RWPE2 (cell line): ENCODE results near the gene ISCA2.

Source experiments
- ATAC-seq: fragments of 200-7000 bp; cut with Tn5 transposase; 3 replicates; pipeline ENCODE4 v1.9.1; 2021; ENCODE audit warnings: low read depth
- DNase-seq: peaks from one replicate; pipeline ENCODE4 v3.0.0-alpha.2; 2020; ENCODE audit warnings: low spot score
- H3K27ac ChIP-seq: fragments of 450-650 bp; 2 replicates; pipeline ENCODE4 v1.5.1; 2017; ENCODE audit warnings: mild to moderate bottlenecking; ENCODE audit not compliant: poor library complexity, severe bottlenecking
- H3K27me3 ChIP-seq: fragments of 250-450 bp; sonication (Bioruptor Pico); 2 replicates; pipeline ENCODE4 v1.5.1; 2021; ENCODE audit warnings: mild to moderate bottlenecking, moderate library complexity; ENCODE audit not compliant: insufficient read depth, poor library complexity, severe bottlenecking
- H3K36me3 ChIP-seq: fragments of 250-450 bp; sonication (Bioruptor Pico); 2 replicates; pipeline ENCODE4 v1.5.1; 2020; ENCODE audit warnings: low read depth, mild to moderate bottlenecking, moderate library complexity
- H3K4me1 ChIP-seq: fragments of 250-450 bp; sonication (Bioruptor Pico); 2 replicates; pipeline ENCODE4 v1.5.1; 2021; ENCODE audit warnings: mild to moderate bottlenecking, moderate library complexity; ENCODE audit not compliant: insufficient read depth, poor library complexity, severe bottlenecking
- H3K4me3 ChIP-seq: fragments of 250-450 bp; sonication (Bioruptor Pico); 2 replicates; pipeline ENCODE4 v1.5.1; 2021; ENCODE audit warnings: mild to moderate bottlenecking, moderate library complexity; ENCODE audit not compliant: severe bottlenecking
- H3K9me3 ChIP-seq: fragments of 250-450 bp; sonication (Bioruptor Pico); 2 replicates; pipeline ENCODE4 v1.5.1; 2021; ENCODE audit warnings: mild to moderate bottlenecking, moderate library complexity; ENCODE audit not compliant: severe bottlenecking
- CTCF ChIP-seq: fragments of 450-650 bp; IDR thresholded peaks from one replicate; pipeline ENCODE4 v1.5.1; 2017; ENCODE audit warnings: mild to moderate bottlenecking, moderate library complexity; ENCODE audit not compliant: poor library complexity, severe bottlenecking

ISCA2 gene

GRCh38 chr14:74465335-74465734, 28.2 kb upstream of the ISCA2 start:
- no peak overlapping the region for H3K4me3 ChIP-seq
- no peak for ATAC-seq
- no peak for TF ChIP-seq CTCF

GRCh38 chr14:74468513-74468912, 25.1 kb upstream of the ISCA2 start:
- DNase-seq (no peak), ATAC-seq (no peak)
- Histone ChIP-seq H3K36me3 (peaks cover 3% of the 10 kb centered on the region; the same call in 1 of the 2 replicates), H3K9me3 (no peaks in the 10 kb centered on the region), H3K27ac (no peak overlapping the region), H3K4me3 (no peak overlapping the region), H3K27me3 (no peaks in the 10 kb centered on the region), H3K4me1 (no peaks in the 10 kb centered on the region)
- TF ChIP-seq CTCF = no peak

More at GRCh38 chr14:74465335-74465734, 28.2 kb upstream of the ISCA2 start:
- Histone ChIP-seq H3K4me1 (no peaks in the 10 kb centered on the region), H3K9me3 (no peaks in the 10 kb centered on the region), H3K27me3 (no peaks in the 10 kb centered on the region), H3K36me3 (no peaks in the 10 kb centered on the region), H3K27ac (no peak overlapping the region)
- no peak for DNase-seq

GRCh38 chr14:74469548-74470518, 23.7 kb upstream of the ISCA2 start:
- no peaks in the 10 kb centered on the region for H3K9me3 ChIP-seq
- DNase-seq = no peak
- H3K27ac ChIP-seq = no peak overlapping the region
- H3K27me3 ChIP-seq = no peaks in the 10 kb centered on the region
- H3K4me3 ChIP-seq = no peak overlapping the region
- TF ChIP-seq CTCF = no peak
- H3K36me3 ChIP-seq = peaks cover 7% of the 10 kb centered on the region
- H3K4me1 ChIP-seq = no peaks in the 10 kb centered on the region
- no peak for ATAC-seq

- Histone ChIP-seq H3K9me3 (no peaks in the 10 kb centered on the region), H3K4me3 (no peak overlapping the region), H3K4me1 (peaks cover 2% of the 10 kb centered on the region), H3K27me3 (no peaks in the 10 kb centered on the region), H3K36me3 (peaks cover 16% of the 10 kb centered on the region), H3K27ac (no peak overlapping the region)
- no peak for TF ChIP-seq CTCF
- no peak for DNase-seq
- no peak for ATAC-seq
Observed at GRCh38 chr14:74472601-74473000, 21.0 kb upstream of the ISCA2 start.

GRCh38 chr14:74474376-74474775, 19.2 kb upstream of the ISCA2 start:
- H3K9me3 ChIP-seq = no peaks in the 10 kb centered on the region
- TF ChIP-seq CTCF = no peak
- peaks cover 2% of the 10 kb centered on the region for H3K4me1 ChIP-seq
- DNase-seq = no peak
- H3K27ac ChIP-seq = no peak overlapping the region
- H3K27me3 ChIP-seq = no peaks in the 10 kb centered on the region
- no peak overlapping the region for H3K4me3 ChIP-seq
- H3K36me3 ChIP-seq = peaks cover 33% of the 10 kb centered on the region
- ATAC-seq = no peak
